Ishikawa (cell line): ENCODE results near the gene KLF14.

ENCODE experiments used
- FOXM1 ChIP-seq: IDR thresholded peaks from 2 replicates; pipeline ENCODE4 v1.6.1; 2012; ENCODE audit warnings: low read depth, borderline replicate concordance
- RAD21 ChIP-seq: IDR thresholded peaks from 2 replicates; pipeline ENCODE4 v1.6.1; 2012; ENCODE audit warnings: low read depth
- TCF12 ChIP-seq: IDR thresholded peaks from 2 replicates; pipeline ENCODE4 v1.6.1; 2012; ENCODE audit warnings: low read depth
- ZBTB7A ChIP-seq: IDR thresholded peaks from 2 replicates; pipeline ENCODE4 v1.6.1; 2012; ENCODE audit warnings: low read depth

- TF ChIP-seq FOXM1 (no peak), ZBTB7A (no peak), RAD21 (no peak), TCF12 (no peak)
Measured at GRCh38 chr7:130697820-130698219, 36.2 kb downstream of the KLF14 start.
